Esophagus squamous epithelium (tissue), 5 donors: ENCODE measurements around the gene APCDD1. TPM values are rescaled to one million over a fixed set of nuclear protein-coding genes. Genes with fewer than 3 reads are reported as not detected.
"Not testable (repeated sequence)": the region's sequence is repeated elsewhere in the genome, so short reads cannot be mapped to it uniquely, and the experiment has no call there.

Experiments used
- DNase-seq: peaks from one replicate; lab custom pipeline; 2025; lab: John Stamatoyannopoulos, UW
- H3K27ac ChIP-seq, 4 donors: fragments of 200-600 bp; sonication (generic); one replicate each; pipeline ENCODE4 v1.5.1; 2016 to 2019; ENCODE audit warnings: mild to moderate bottlenecking in 1 of 4
- H3K27me3 ChIP-seq, 4 donors: fragments of 200-600 bp; sonication (generic); 1 replicate in 3 of 4; 2 replicates in 1 of 4; pipeline versions ENCODE4 v1.5.1 to v1.6.0; 2017 to 2021; ENCODE audit warnings: antibody characterized with exemption in 1 of 4
- H3K36me3 ChIP-seq, 3 donors: fragments of 200-600 bp; sonication (generic); one replicate each; pipeline ENCODE4 v1.5.1; 2016 to 2019
- H3K4me1 ChIP-seq, 3 donors: fragments of 200-600 bp; sonication (generic); one replicate each; pipeline ENCODE4 v1.5.1; 2017 to 2019
- H3K4me3 ChIP-seq, 4 donors: fragments of 200-600 bp; sonication (generic); 1 replicate in 3 of 4; 2 replicates in 1 of 4; pipeline ENCODE4 v1.5.1; 2016 to 2019; ENCODE audit warnings: mild to moderate bottlenecking in 2 of 4, moderate library complexity in 1 of 4
- H3K9me3 ChIP-seq, 3 donors: fragments of 200-600 bp; sonication (generic); one replicate each; pipeline ENCODE4 v1.5.1; 2016 to 2019
- CTCF ChIP-seq, 6 experiments: fragments of 450-650 bp in 4 of 6; fragments of 200-600 bp in 2 of 6; sonication (generic) in 2 of 6; IDR thresholded peaks; one replicate each; pipeline ENCODE4 v1.5.1; 2016 to 2019; ENCODE audit warnings: antibody characterized with exemption in 6 of 6, mild to moderate bottlenecking in 4 of 6, moderate library complexity in 4 of 6
- POLR2A ChIP-seq, 4 donors: fragments of 450-650 bp; IDR thresholded peaks; one replicate each; pipeline ENCODE4 v1.6.1; 2017; ENCODE audit warnings: antibody characterized with exemption in 4 of 4, mild to moderate bottlenecking in 4 of 4, moderate library complexity in 3 of 4
- WGBS, 2 donors: methylation state at CpG; one replicate each; pipeline ENCODE4 v1.1.5; 2018; 5-methylcytosine and 5-hydroxymethylcytosine counted together
- intact Hi-C: fragments of 100-400 bp; cut with DNase I; formaldehyde crosslinking; loops from one replicate; pipeline ENCODE4 v1.15.0; 2022
- total RNA-seq, 4 donors: library from RNA; depleted of rRNA; stranded (reverse); fragments of >200 nt; gene quantifications; one replicate each; pipeline ENCODE4 v1.1.0, GENCODE V29; 2016
- donor health status: DM: yes; HTN: yes; CAD: no.

APCDD1 gene
- total RNA-seq, 4 donors from 2014 or later: 16.5 to 76.5 (median 41.4) TPM

DNA sequence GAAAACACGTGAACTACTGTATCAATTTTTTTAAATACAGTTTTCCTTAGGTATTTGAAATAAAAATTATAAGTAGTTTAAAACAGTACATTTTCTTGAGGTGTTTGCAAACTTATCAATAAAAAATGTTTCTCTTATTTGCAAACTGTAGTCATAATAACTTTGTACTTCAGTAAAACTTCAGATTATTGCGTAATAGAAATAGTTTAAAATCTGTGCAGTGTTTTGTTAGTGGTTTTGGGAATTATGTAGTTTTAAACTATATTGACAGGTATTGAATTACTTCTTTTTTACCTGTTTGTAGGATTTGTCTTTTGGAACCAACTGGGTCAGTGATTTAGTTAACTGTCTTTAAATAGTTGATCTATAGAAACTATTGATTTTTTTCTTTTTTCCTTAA, 78.7 kb downstream of the APCDD1 start:
- DNase-seq: no peak
- intact Hi-C loops: no loop called here
- Histone ChIP-seq H3K4me1 (peaks cover 8 to 29% (median 20%) of the 10 kb centered on the region in 3 donors), H3K4me3 (no peak overlapping the region), H3K9me3 (no peaks in the 10 kb centered on the region), H3K36me3 (peaks cover 0 to 48% (median 0%) of the 10 kb centered on the region in 3 donors), H3K27me3 (no peaks in the 10 kb centered on the region), H3K27ac (no peak overlapping the region)
- WGBS, 2 donors: 95 to 96% methylated on average over 2 of the region's 2 CpGs
- TF ChIP-seq CTCF (IDR thresholded peaks at IDR 0.05) (no peak), POLR2A (IDR thresholded peaks at IDR 0.05) (no peak)

- Histone ChIP-seq H3K36me3 (peaks cover 0 to 76% (median 22%) of the 10 kb centered on the region in 3 donors), H3K4me3 (no peak overlapping the region)
- 94 to 97% methylated on average over 2 of the region's 2 CpGs for WGBS, 2 donors
These were observed 81.8 kb downstream of the APCDD1 start for GRCh38 chr18:10536280-10536679.

GRCh38 chr18:10537765-10538164, 83.3 kb downstream of the APCDD1 start:
- 68 to 69% methylated on average over 2 of the region's 2 CpGs for WGBS, 2 donors
- no peaks in the 10 kb centered on the region for H3K27me3 ChIP-seq

More at GRCh38 chr18:10536280-10536679, 81.8 kb downstream of the APCDD1 start:
- no peak overlapping the region for H3K27ac ChIP-seq
- no peaks in the 10 kb centered on the region for H3K4me1 ChIP-seq
- H3K27me3 ChIP-seq: no peaks in the 10 kb centered on the region
- DNase-seq: no peak
- intact Hi-C loops: no loop called here
- no peaks in the 10 kb centered on the region for H3K9me3 ChIP-seq
- no peak for TF ChIP-seq CTCF (IDR thresholded peaks at IDR 0.05)
- no peak for TF ChIP-seq POLR2A (IDR thresholded peaks at IDR 0.05)

GRCh38 chr18:10539124-10539523, 84.7 kb downstream of the APCDD1 start:
- H3K27ac ChIP-seq, H3K4me3 ChIP-seq, H3K9me3 ChIP-seq, H3K27me3 ChIP-seq, intact Hi-C loops, H3K4me1 ChIP-seq, DNase-seq: not testable (repeated sequence)
- H3K36me3 ChIP-seq: peaks cover 7 to 86% (median 30%) of the 10 kb centered on the region in 3 donors
- WGBS, 2 donors: 85 to 93% methylated on average over 5 of the region's 5 CpGs

More at GRCh38 chr18:10537765-10538164, 83.3 kb downstream of the APCDD1 start:
- H3K9me3 ChIP-seq: no peaks in the 10 kb centered on the region
- intact Hi-C loops: no loop called here
- H3K4me1 ChIP-seq: no peaks in the 10 kb centered on the region
- DNase-seq: no peak
- peaks cover 2 to 81% (median 30%) of the 10 kb centered on the region in 3 donors for H3K36me3 ChIP-seq
- H3K27ac ChIP-seq: no peak overlapping the region
- TF ChIP-seq CTCF (IDR thresholded peaks at IDR 0.05): no peak
- TF ChIP-seq POLR2A (IDR thresholded peaks at IDR 0.05): no peak
- no peak overlapping the region for H3K4me3 ChIP-seq

Other genes with a start within 250 kb of the APCDD1 start
- 10 to 100 TPM; 27.1 to 34.7 (median 31.0) TPM for gene NAPG, start 71.4 kb downstream of the APCDD1 start, total RNA-seq